B cell (primary cell): ENCODE results near the gene CYP1A1. TPM values are rescaled to one million over a fixed set of nuclear protein-coding genes. Genes with fewer than 3 reads are reported as not detected.

Experiments
- ATAC-seq: fragments of 200-7000 bp; cut with Tn5 transposase; one replicate; pipeline ENCODE4 v1.10.0; 2021; ENCODE audit warnings: low read depth, mild to moderate bottlenecking, moderate number of reproducible peaks, moderate library complexity
- CTCF ChIA-PET: fragments of 350-600 bp; sonication (Branson Sonifier 250); formaldehyde crosslinking; loops from one replicate; lab custom pipeline; 2021; ENCODE audit warnings: antibody characterized with exemption, inconsistent platforms; lab: Charles Lee
- POLR2A ChIA-PET: fragments of 350-600 bp; sonication (Branson Sonifier 250); formaldehyde crosslinking; loops from one replicate; lab custom pipeline; 2021; ENCODE audit warnings: antibody characterized with exemption; lab: Charles Lee
- DNase-seq: peaks from one replicate; pipeline ENCODE4 v3.0.0; 2013
- H2AFZ ChIP-seq: 2 replicates; pipeline ENCODE4 v1.6.1; 2012; ENCODE audit warnings: mild to moderate bottlenecking, low read depth, low read length; ENCODE audit not compliant: insufficient read depth, poor library complexity, severe bottlenecking
- H3K27ac ChIP-seq, 2 donors: 1 replicate in 1 of 2; 2 replicates in 1 of 2; pipeline ENCODE4 v1.5.1; 2012 to 2013; ENCODE audit warnings: low read length in 2 of 2, mild to moderate bottlenecking in 2 of 2, moderate library complexity in 1 of 2
- H3K27me3 ChIP-seq, 4 experiments: fragments of 200-600 bp in 1 of 4; sonication (generic) in 1 of 4; replicated peaks in 1 of 4; 1 replicate in 2 of 4; 2 replicates in 2 of 4; pipeline versions ENCODE4 v1.6.1 to v1.7.0; 2013 to 2016; ENCODE audit warnings: low read length in 3 of 4, mild to moderate bottlenecking in 2 of 4, mixed read lengths in 1 of 4, moderate library complexity in 1 of 4; ENCODE audit not compliant: insufficient read depth in 4 of 4, control insufficient read depth in 3 of 4; ENCODE audit errors: control extremely low read depth in 1 of 4
- H3K36me3 ChIP-seq, 2 experiments: replicated peaks in 1 of 2; 1 replicate in 1 of 2; 2 replicates in 1 of 2; pipeline versions ENCODE4 v1.6.1 to v1.7.1; 2013; ENCODE audit warnings: low read length in 1 of 2; ENCODE audit not compliant: insufficient read depth in 2 of 2, control insufficient read depth in 1 of 2; ENCODE audit errors: control extremely low read depth in 1 of 2, extremely low read depth in 1 of 2
- H3K4me1 ChIP-seq, 2 donors: fragments of 200-600 bp in 1 of 2; sonication (generic) in 1 of 2; 1 replicate in 1 of 2; 2 replicates in 1 of 2; pipeline versions ENCODE4 v1.5.1 to v1.6.1; 2013 to 2017; ENCODE audit warnings: low read length in 2 of 2; ENCODE audit not compliant: control insufficient read depth in 2 of 2, insufficient read depth in 2 of 2
- H3K4me2 ChIP-seq: replicated peaks from 2 replicates; pipeline ENCODE3; 2012; ENCODE audit warnings: mild to moderate bottlenecking, low read depth, low read length; ENCODE audit not compliant: poor library complexity, severe bottlenecking
- H3K4me3 ChIP-seq, 5 experiments: fragments of 200-600 bp in 1 of 5; sonication (generic) in 1 of 5; 1 replicate in 3 of 5; 2 replicates in 2 of 5; pipeline versions ENCODE4 v1.5.1 to v1.7.0; 2011 to 2016; ENCODE audit warnings: low read length in 4 of 5, mild to moderate bottlenecking in 4 of 5, low read depth in 2 of 5, control low read depth in 1 of 5, moderate library complexity in 1 of 5; ENCODE audit not compliant: insufficient read depth in 1 of 5; ENCODE audit errors: control extremely low read depth in 1 of 5, extremely low read depth in 1 of 5
- H3K79me2 ChIP-seq: fragments of 200-600 bp; sonication (generic); one replicate; pipeline ENCODE4 v1.6.0; 2016; ENCODE audit warnings: low read length; ENCODE audit not compliant: control insufficient read depth, insufficient read depth
- H3K9ac ChIP-seq: fragments of 200-600 bp; sonication (generic); 2 replicates; pipeline ENCODE4 v1.6.1; 2017; ENCODE audit warnings: mild to moderate bottlenecking, low read length, moderate library complexity
- H3K9me3 ChIP-seq, 3 donors: one replicate each; pipeline versions ENCODE4 v1.6.1 to v1.7.1; 2013; ENCODE audit warnings: low read length in 2 of 3; ENCODE audit not compliant: control insufficient read depth in 2 of 3, insufficient read depth in 1 of 3; ENCODE audit errors: control extremely low read depth in 1 of 3
- H4K20me1 ChIP-seq: 2 replicates; pipeline ENCODE4 v1.6.0; 2012; ENCODE audit warnings: mild to moderate bottlenecking, low read length; ENCODE audit not compliant: insufficient read depth, control insufficient read depth, poor library complexity, severe bottlenecking
- H3K27ac Mint-ChIP-seq: one replicate; pipeline ENCODE4 v1.8.0; 2021; ENCODE audit warnings: mixed read lengths
- H3K27me3 Mint-ChIP-seq: one replicate; pipeline ENCODE4 v1.8.0; 2021; ENCODE audit warnings: mixed read lengths
- H3K4me1 Mint-ChIP-seq: one replicate; pipeline ENCODE4 v1.8.0; 2021; ENCODE audit warnings: mixed read lengths
- H3K4me3 Mint-ChIP-seq: one replicate; pipeline ENCODE4 v1.8.0; 2021; ENCODE audit warnings: mixed read lengths
- H3K9me3 Mint-ChIP-seq: one replicate; pipeline ENCODE4 v1.8.0; 2022; ENCODE audit warnings: mixed read lengths; ENCODE audit not compliant: insufficient read depth
- EZH2 ChIP-seq: IDR thresholded peaks from 2 replicates; pipeline ENCODE4 v1.6.1; 2012; ENCODE audit warnings: borderline replicate concordance, low read depth, mild to moderate bottlenecking, moderate library complexity, low read length; ENCODE audit not compliant: insufficient read depth, poor library complexity, severe bottlenecking
- intact Hi-C: fragments of 100-400 bp; cut with micrococcal nuclease; formaldehyde crosslinking; loops from one replicate; pipeline ENCODE4 v1.10.0; 2022
- polyA plus RNA-seq: library from polyadenylated mRNA; depleted of rRNA; stranded (reverse); fragments of >200 nt; gene quantifications from 2 replicates; pipeline ENCODE4 v1.2.3, GENCODE V29; 2012
- total RNA-seq, 2 donors: library from RNA; stranded (reverse); fragments of 120-200 nt in 1 of 2; gene quantifications; 1 replicate in 1 of 2; 2 replicates in 1 of 2; pipeline versions ENCODE4 v1.2.3 to v1.2.4, GENCODE V29; 2013 to 2022
- TF ChIP-seq, protein P1 (sequence below): fragments of 200-600 bp; IDR thresholded peaks from one replicate; pipeline ENCODE4 v1.8.0; 2022; ENCODE audit warnings: antibody characterized with exemption, mild to moderate bottlenecking

The CYP1A1 gene
- total and polyA plus RNA-seq, 2 donors (not counting 1 experiment from before 2014, with no cell fraction given), result 0.24 TPM; not detected in 1

DNA sequence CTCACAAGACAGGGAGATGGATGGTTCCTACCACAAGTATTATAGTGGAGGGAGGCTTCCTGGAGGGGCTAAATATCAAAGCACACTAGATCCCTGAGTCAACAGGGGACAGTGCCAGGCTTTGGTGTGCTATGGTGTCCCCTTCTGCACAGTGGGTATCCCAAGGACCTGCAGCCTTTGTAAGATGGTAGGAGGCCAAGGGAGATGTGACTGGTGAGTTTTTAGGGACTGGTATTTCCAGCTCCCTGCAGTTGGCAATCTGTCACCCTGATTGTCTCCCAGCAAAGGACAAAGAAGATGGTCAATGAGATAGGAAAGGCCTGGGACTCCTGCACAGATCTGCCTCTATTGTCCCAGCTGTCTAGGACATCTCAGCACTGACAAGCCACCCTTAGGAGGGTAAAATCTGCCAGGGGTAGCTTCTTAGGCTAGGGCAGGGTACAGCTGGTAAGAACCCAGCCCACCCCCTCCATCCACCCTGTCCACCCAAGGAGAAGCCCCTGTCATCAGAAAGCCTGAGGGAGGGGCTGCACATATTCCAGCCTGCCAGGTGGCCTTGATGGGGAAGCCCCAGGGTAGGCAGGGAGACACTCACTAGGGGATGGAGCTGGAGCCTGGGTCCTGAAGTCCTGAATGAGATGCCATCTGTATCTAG, 631 bp downstream of the CYP1A1 start:
- peaks cover 14 to 16% of the 10 kb centered on the region in 2 donors for H3K4me1 ChIP-seq
- POLR2A ChIA-PET, result interaction anchor here (0.6 kb wide), 1 partner anchor 52 kb away, joined by 4 read pairs; no protein-coding TSS in a partner anchor
- ATAC-seq, result no peak

More for the DNA sequence above, 631 bp downstream of the CYP1A1 start:
- no peak overlapping the region for H3K27ac Mint-ChIP-seq
- CTCF ChIA-PET, result interaction anchor here (1.7 to 2.0 kb wide), 2 partner anchors 44 to 90 kb away, joined by 4 to 8 read pairs; no protein-coding TSS in a partner anchor
- H3K9ac ChIP-seq, result no peak overlapping the region
- H3K27me3 Mint-ChIP-seq, result peaks cover 44% of the 10 kb centered on the region
- peaks cover 0 to 35% (median 17%) of the 10 kb centered on the region in 4 experiments for H3K27me3 ChIP-seq
- no peak overlapping the region for H3K4me2 ChIP-seq
- H3K9me3 Mint-ChIP-seq, result no peaks in the 10 kb centered on the region
- no peak for DNase-seq
- no peaks in the 10 kb centered on the region for H3K79me2 ChIP-seq
- TF ChIP-seq, protein P1, sequence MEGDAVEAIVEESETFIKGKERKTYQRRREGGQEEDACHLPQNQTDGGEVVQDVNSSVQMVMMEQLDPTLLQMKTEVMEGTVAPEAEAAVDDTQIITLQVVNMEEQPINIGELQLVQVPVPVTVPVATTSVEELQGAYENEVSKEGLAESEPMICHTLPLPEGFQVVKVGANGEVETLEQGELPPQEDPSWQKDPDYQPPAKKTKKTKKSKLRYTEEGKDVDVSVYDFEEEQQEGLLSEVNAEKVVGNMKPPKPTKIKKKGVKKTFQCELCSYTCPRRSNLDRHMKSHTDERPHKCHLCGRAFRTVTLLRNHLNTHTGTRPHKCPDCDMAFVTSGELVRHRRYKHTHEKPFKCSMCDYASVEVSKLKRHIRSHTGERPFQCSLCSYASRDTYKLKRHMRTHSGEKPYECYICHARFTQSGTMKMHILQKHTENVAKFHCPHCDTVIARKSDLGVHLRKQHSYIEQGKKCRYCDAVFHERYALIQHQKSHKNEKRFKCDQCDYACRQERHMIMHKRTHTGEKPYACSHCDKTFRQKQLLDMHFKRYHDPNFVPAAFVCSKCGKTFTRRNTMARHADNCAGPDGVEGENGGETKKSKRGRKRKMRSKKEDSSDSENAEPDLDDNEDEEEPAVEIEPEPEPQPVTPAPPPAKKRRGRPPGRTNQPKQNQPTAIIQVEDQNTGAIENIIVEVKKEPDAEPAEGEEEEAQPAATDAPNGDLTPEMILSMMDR, result no peak
- TF ChIP-seq EZH2, result no peak
- peaks cover 0 to 16% (median 0%) of the 10 kb centered on the region in 3 donors for H3K9me3 ChIP-seq
- H3K4me3 Mint-ChIP-seq, result peak overlapping the region; percentile 83
- no peaks in the 10 kb centered on the region for H3K36me3 ChIP-seq
- intact Hi-C loops, result loop anchor here (2.0 kb wide), 1 partner anchor 28 kb away; the partner anchor contains the start of gene EDC3
- H2AFZ ChIP-seq, result no peak overlapping the region
- no peak overlapping the region for H3K4me3 ChIP-seq
- no peaks in the 10 kb centered on the region for H4K20me1 ChIP-seq
- H3K4me1 Mint-ChIP-seq, result peaks cover 15% of the 10 kb centered on the region
- H3K27ac ChIP-seq, result no peak overlapping the region
